Skeletal muscle satellite cell (primary cell): Measurements from ENCODE around the gene PKP2.

Experiments used
- H3K27me3 ChIP-seq: 2 replicates; pipeline ENCODE4 v1.7.0; 2013; ENCODE audit warnings: low read length; ENCODE audit not compliant: control insufficient read depth, insufficient read depth
- H3K36me3 ChIP-seq: 2 replicates; pipeline ENCODE4 v1.7.0; 2013; ENCODE audit warnings: mild to moderate bottlenecking, control low read depth, low read length; ENCODE audit not compliant: insufficient read depth
- H3K4me1 ChIP-seq: 2 replicates; pipeline ENCODE4 v1.7.0; 2013; ENCODE audit warnings: low read length; ENCODE audit not compliant: control insufficient read depth, insufficient read depth
- H3K4me2 ChIP-seq: 2 replicates; pipeline ENCODE4 v1.7.0; 2013; ENCODE audit warnings: mild to moderate bottlenecking, low read length
- H3K4me3 ChIP-seq: 2 replicates; pipeline ENCODE4 v1.7.0; 2013; ENCODE audit warnings: low read length
- H3K9ac ChIP-seq: 2 replicates; pipeline ENCODE4 v1.7.0; 2013; ENCODE audit warnings: mild to moderate bottlenecking, low read depth, low read length, moderate library complexity
- H3K9me3 ChIP-seq: replicated peaks from 2 replicates; pipeline ENCODE4 v1.7.0; 2013; ENCODE audit warnings: mild to moderate bottlenecking, control low read depth, low read length

The PKP2 gene

DNA sequence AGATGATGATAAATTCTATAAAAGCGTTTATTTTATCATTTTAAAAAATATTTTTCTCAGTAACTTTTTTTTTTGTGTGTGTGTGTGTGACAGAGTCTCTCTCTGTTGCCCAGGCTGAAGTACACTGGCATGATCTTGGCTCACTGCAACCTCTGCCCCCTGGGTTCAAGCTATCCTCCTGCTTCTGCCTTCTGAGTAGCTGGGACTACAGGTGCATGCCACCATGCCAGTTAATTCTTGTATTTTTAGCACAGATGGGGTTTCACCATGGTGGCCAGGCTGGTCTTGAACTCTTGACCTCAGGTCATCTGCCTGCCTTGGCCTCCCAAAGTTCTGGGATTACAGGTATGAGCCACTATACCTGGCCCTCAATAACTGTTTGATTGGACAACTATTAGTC is 37.2 kb downstream of the PKP2 start:
- no peak overlapping the region for H3K4me2 ChIP-seq
- H3K4me3 ChIP-seq = no peak overlapping the region
- no peaks in the 10 kb centered on the region for H3K36me3 ChIP-seq
- no peaks in the 10 kb centered on the region for H3K9me3 ChIP-seq
- no peaks in the 10 kb centered on the region for H3K27me3 ChIP-seq
- no peaks in the 10 kb centered on the region for H3K4me1 ChIP-seq
- no peak overlapping the region for H3K9ac ChIP-seq

DNA sequence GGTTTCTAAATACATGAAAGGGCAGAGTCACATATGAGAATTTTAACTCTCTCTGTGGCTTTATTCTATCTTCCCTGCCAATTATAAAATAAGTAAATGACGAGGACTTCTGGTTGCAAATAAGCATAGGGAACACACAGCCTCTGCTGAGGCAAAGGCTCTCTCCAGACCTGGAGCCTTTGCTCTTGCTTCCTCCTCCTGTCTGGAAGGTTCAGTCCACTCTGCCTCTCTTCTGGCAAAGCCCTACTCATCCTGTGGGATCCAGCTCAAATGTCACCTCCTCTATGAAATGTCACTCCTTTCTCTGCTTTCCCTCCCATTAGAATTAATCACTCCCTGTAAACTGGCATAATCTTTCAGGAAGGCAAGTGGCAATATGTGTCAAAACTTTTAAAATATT is 41.9 kb downstream of the PKP2 start:
- H3K4me1 ChIP-seq = no peaks in the 10 kb centered on the region
- H3K9me3 ChIP-seq = no peaks in the 10 kb centered on the region
- peaks cover 2% of the 10 kb centered on the region for H3K27me3 ChIP-seq
- no peak overlapping the region for H3K4me3 ChIP-seq
- no peak overlapping the region for H3K9ac ChIP-seq
- H3K36me3 ChIP-seq = no peaks in the 10 kb centered on the region
- no peak overlapping the region for H3K4me2 ChIP-seq

DNA sequence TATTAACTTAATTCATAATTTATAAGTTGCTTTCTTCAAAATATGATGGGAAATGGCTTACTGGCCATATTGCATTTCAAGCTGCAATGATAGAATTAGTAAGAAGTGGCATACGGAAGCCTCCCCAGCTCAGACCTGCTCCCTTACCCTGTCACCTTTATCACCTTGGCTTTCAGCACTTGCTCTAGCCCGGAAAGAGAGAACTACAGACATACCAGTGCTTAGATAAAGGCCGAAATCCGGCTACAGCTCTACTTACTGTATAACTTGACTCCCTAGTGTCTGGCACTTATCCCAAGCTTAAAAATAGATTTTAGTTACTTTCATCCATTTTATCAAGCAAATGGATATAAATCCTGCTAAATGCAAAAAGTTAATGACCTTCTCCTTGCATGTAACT is 42.5 kb downstream of the PKP2 start:
- H3K9ac ChIP-seq = no peak overlapping the region
- H3K27me3 ChIP-seq = peaks cover 2% of the 10 kb centered on the region
- H3K9me3 ChIP-seq = no peaks in the 10 kb centered on the region
- no peaks in the 10 kb centered on the region for H3K4me1 ChIP-seq
- no peak overlapping the region for H3K4me2 ChIP-seq
- no peaks in the 10 kb centered on the region for H3K36me3 ChIP-seq
- H3K4me3 ChIP-seq = no peak overlapping the region

DNA sequence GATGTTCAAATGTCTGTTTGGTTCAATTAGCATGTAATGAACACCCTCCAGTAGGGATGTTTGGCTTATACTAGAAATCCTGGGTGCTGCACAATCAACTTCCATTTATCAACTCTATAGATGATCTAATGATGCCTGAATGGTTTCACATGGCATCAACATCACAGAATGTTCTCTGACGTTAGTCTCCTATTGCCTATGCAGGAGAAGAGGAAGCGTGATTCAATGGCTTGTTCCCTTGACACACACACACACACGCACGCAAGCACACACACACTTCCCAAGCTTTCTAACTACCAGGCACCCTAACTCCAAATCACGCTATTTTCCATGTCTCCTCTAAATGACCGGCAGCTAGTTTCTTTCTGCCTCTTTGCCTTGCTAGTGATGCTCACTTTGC is 49.3 kb downstream of the PKP2 start:
- no peak overlapping the region for H3K4me3 ChIP-seq
- H3K4me1 ChIP-seq = no peaks in the 10 kb centered on the region
- no peak overlapping the region for H3K9ac ChIP-seq
- H3K36me3 ChIP-seq = no peaks in the 10 kb centered on the region
- no peak overlapping the region for H3K4me2 ChIP-seq
- no peaks in the 10 kb centered on the region for H3K27me3 ChIP-seq
- no peaks in the 10 kb centered on the region for H3K9me3 ChIP-seq

DNA sequence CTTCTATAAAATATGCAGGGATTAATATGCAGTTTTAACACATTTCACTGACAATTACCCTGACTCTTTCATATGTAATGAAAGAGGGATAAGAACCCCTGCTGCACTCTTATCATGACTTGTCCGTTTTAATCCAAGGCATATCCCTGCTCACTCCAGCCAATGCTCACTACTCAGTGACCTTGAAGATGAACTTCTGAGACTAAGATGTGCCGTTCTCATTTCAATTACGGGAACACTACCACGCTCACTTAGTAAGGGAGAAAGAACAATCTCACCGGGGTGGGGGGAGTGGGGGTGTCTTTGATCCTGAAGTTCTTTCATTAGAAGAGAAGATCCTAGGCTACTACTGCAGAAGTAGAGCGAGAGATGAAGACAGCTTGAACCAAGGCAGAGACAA is 50.5 kb downstream of the PKP2 start:
- Histone ChIP-seq H3K4me2 (no peak overlapping the region), H3K9ac (no peak overlapping the region), H3K4me1 (no peaks in the 10 kb centered on the region), H3K36me3 (no peaks in the 10 kb centered on the region), H3K4me3 (no peak overlapping the region), H3K27me3 (no peaks in the 10 kb centered on the region), H3K9me3 (no peaks in the 10 kb centered on the region)

DNA sequence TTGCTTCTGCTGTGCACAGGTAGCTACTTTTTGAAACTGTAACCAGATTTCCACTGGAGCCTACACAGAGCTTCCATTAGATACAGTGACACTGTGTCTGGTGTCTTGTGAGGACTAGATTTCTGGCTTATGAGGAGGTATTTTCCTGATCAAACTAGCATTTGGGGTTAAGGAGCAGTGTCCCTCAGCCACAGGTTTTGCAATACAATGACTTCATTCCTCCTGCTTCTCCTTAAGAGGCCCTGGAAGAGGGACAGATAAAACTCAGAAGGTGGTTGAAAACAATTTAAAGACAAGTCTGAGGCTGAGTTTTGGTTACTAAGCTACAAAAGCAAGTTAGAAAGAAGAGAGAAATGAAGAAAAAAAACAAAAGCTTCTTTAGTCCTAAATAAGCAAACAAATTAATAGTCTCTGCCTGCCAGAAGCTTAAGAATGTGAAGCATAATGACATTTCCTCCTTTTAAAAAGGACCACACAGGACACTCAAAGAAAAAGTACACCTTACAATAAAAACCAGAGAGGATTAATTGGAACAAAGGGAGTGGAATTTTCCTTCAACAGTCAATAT is 53.0 kb downstream of the PKP2 start:
- no peaks in the 10 kb centered on the region for H3K27me3 ChIP-seq
- H3K36me3 ChIP-seq = no peaks in the 10 kb centered on the region
- H3K9ac ChIP-seq = no peak overlapping the region
- H3K4me3 ChIP-seq = no peak overlapping the region
- no peak overlapping the region for H3K4me2 ChIP-seq
- no peaks in the 10 kb centered on the region for H3K4me1 ChIP-seq
- no peaks in the 10 kb centered on the region for H3K9me3 ChIP-seq

DNA sequence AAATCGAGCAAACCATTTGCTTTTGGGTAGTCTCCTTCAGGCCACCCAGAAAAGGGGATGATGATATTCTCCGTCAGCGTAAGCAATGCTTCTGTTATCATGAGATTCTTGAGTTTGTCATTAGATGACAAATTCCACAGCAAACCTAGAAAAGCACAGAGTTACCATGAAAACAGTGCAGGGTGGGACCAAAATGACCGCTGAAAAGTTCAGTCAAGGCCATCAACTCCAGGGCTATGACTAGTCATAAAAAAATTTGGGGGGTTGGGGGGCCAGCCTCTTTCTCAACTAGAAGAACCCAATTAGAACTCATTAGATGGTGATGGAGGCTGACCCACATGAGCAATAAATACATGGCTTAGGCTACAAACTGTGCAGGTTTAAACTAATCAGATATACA is 55.5 kb downstream of the PKP2 start:
- Histone ChIP-seq H3K4me1 (no peaks in the 10 kb centered on the region), H3K9ac (no peak overlapping the region)

DNA sequence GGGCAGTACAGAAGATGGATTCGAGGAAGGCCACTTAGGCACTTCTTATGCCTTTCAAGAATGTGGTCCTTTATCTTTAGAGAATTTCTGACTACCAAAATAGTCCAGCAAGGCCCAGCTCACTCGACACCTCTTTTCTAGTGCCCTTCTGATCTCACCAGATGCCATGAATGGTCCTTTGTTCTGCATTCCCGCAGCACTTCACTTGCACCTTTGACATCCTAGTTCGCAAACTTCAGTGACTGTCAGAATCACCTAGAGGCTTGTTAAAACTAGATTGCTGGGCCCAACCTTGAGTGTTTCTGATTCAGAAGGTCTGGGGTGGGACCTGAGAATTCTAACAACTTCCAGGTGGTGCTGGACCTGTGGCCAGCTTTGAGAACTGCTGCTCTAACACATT is 56.7 kb downstream of the PKP2 start:
- Histone ChIP-seq H3K4me1 (no peaks in the 10 kb centered on the region), H3K4me3 (no peak overlapping the region), H3K4me2 (no peak overlapping the region), H3K36me3 (no peaks in the 10 kb centered on the region), H3K9ac (no peak overlapping the region), H3K9me3 (no peaks in the 10 kb centered on the region), H3K27me3 (no peaks in the 10 kb centered on the region)

More for the DNA sequence above, 55.5 kb downstream of the PKP2 start:
- Histone ChIP-seq H3K4me2 (no peak overlapping the region), H3K9me3 (no peaks in the 10 kb centered on the region), H3K36me3 (no peaks in the 10 kb centered on the region), H3K4me3 (no peak overlapping the region), H3K27me3 (no peaks in the 10 kb centered on the region)

DNA sequence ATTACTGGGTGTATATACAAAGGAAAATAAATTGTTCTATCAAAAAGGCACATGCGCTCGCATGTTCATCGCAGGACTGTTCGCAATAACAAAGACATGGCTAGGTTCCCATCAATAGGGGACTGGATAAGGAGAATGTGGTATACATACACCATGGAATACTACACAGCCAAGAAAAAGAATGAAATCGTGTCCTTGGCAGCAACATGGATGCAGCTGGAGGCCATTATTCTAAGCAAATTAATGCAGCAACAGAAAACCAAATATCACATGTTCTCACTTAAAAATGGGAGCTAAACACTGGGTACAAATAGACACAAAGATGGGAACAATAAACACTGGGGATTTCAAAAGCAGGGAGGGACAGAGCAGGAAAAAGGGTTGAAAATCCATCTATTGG is 58.6 kb downstream of the PKP2 start:
- Histone ChIP-seq H3K9ac (no peak overlapping the region), H3K4me1 (no peaks in the 10 kb centered on the region), H3K27me3 (no peaks in the 10 kb centered on the region), H3K4me2 (no peak overlapping the region), H3K9me3 (no peaks in the 10 kb centered on the region), H3K36me3 (no peaks in the 10 kb centered on the region), H3K4me3 (no peak overlapping the region)

DNA sequence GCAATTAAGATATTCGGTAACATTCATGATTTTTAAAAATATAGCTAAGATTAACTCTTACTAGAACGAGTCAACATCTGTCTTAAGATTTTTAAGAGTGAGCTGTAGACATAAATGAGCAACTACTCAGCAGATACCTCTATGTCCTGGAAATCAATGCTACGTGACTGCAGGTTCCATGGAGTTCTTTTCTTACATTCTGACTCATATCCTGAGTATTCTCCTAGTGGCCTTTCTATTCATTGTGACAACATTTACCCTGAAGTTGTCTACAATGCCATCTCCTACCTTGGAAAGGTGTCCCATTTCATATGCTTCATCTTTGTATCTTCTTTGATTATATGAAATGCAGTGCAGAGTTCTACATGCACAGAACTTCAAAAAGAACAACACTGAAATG is 59.9 kb downstream of the PKP2 start:
- H3K9me3 ChIP-seq = no peaks in the 10 kb centered on the region
- no peaks in the 10 kb centered on the region for H3K27me3 ChIP-seq
- H3K4me1 ChIP-seq = no peaks in the 10 kb centered on the region
- no peak overlapping the region for H3K4me2 ChIP-seq
- no peaks in the 10 kb centered on the region for H3K36me3 ChIP-seq
- H3K4me3 ChIP-seq = no peak overlapping the region
- H3K9ac ChIP-seq = no peak overlapping the region

DNA sequence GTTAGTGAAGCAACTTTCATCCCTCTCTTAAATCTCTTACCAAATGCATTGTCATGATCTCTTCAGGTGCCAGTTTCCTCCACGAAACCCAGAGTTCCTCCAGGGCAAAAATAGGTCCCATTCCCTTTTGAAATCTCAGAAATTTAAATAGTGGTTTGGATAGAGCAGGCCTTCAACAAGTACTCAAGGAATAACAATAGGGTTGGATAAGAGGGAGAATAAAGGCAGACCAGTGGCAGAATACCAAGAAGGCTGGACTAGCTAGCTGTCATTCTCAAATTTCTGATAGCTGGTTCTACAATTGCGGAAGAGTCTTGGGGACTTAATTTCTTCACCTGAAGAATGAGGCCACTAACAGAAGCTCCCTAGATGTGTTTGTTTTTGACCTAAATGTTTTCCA is 62.5 kb downstream of the PKP2 start:
- no peaks in the 10 kb centered on the region for H3K27me3 ChIP-seq
- H3K4me2 ChIP-seq = no peak overlapping the region
- H3K9me3 ChIP-seq = no peaks in the 10 kb centered on the region
- H3K9ac ChIP-seq = no peak overlapping the region
- no peak overlapping the region for H3K4me3 ChIP-seq
- H3K4me1 ChIP-seq = no peaks in the 10 kb centered on the region
- H3K36me3 ChIP-seq = no peaks in the 10 kb centered on the region

DNA sequence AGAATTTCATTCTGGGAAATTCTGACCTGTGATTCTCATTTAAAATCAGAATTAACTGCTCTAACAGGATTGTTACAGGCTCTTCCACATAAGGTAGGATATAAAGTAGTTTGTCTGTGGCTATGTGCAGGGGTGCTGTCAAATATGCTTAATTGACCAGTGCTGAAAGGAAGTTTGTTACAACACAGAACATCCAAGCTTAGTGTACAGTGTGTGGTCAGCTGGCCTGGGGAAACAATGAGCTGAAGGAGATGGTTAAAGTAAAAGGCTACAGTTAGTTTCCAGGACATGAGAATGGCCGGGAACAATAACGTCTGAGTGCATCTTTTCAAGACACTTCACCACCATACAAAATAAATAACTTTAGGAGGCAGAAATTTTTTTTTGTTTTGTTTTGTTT is 68.0 kb downstream of the PKP2 start:
- no peaks in the 10 kb centered on the region for H3K9me3 ChIP-seq
- no peaks in the 10 kb centered on the region for H3K27me3 ChIP-seq
- no peaks in the 10 kb centered on the region for H3K4me1 ChIP-seq
- no peak overlapping the region for H3K4me3 ChIP-seq
- no peak overlapping the region for H3K4me2 ChIP-seq
- H3K9ac ChIP-seq = no peak overlapping the region
- H3K36me3 ChIP-seq = no peaks in the 10 kb centered on the region
